Transverse colon (tissue), 4 donors: ENCODE measurements around the gene COL1A1. TPM values are rescaled to one million over a fixed set of nuclear protein-coding genes. Genes with fewer than 3 reads are reported as not detected.
A peak's percentile ranks its signal among the peaks of the same experiment; 100 is the strongest.

ENCODE experiments used
- DNase-seq: peaks from one replicate; pipeline ENCODE4 v3.0.0-alpha.2; 2019
- H3K27ac ChIP-seq, 4 donors: fragments of 200-600 bp; sonication (generic); 2 replicates each; pipeline ENCODE4 v1.5.1; 2016 to 2018; ENCODE audit warnings: inconsistent platforms in 4 of 4
- H3K27me3 ChIP-seq: fragments of 200-600 bp; sonication (generic); 2 replicates; pipeline ENCODE4 v1.5.1; 2017; ENCODE audit warnings: inconsistent platforms
- H3K36me3 ChIP-seq, 4 donors: fragments of 200-600 bp; sonication (generic); 2 replicates each; pipeline ENCODE4 v1.5.1; 2017 to 2019; ENCODE audit warnings: inconsistent platforms in 4 of 4
- H3K4me1 ChIP-seq, 4 donors: fragments of 200-600 bp; sonication (generic); 2 replicates each; pipeline ENCODE4 v1.5.1; 2017 to 2020; ENCODE audit warnings: inconsistent platforms in 4 of 4
- H3K4me3 ChIP-seq, 4 donors: fragments of 200-600 bp; sonication (generic); 1 replicate in 1 of 4; 2 replicates in 3 of 4; pipeline versions ENCODE4 v1.5.1 to v1.6.1; 2017 to 2019; ENCODE audit warnings: inconsistent platforms in 4 of 4
- H3K9me3 ChIP-seq, 2 donors: fragments of 200-600 bp; sonication (generic); 2 replicates each; pipeline ENCODE4 v1.5.1; 2017 to 2019; ENCODE audit warnings: inconsistent platforms in 2 of 2
- EP300 ChIP-seq: sonication (generic); formaldehyde crosslinking; IDR thresholded peaks from one replicate; pipeline ENCODE4 v1.6.1; 2017; ENCODE audit warnings: antibody characterized with exemption, low read depth
- POLR2A ChIP-seq: fragments of 450-650 bp; IDR thresholded peaks from one replicate; pipeline ENCODE4 v1.6.1; 2016; ENCODE audit warnings: antibody characterized with exemption, mild to moderate bottlenecking, moderate library complexity
- POLR2AphosphoS5 ChIP-seq, 3 donors: sonication (generic); formaldehyde crosslinking; IDR thresholded peaks; one replicate each; pipeline ENCODE4 v1.6.1; 2016; ENCODE audit warnings: antibody characterized with exemption in 3 of 3
- WGBS, 2 donors: methylation state at CpG; one replicate each; pipeline ENCODE4 v1.1.5; 2018; ENCODE audit warnings: low coverage in 1 of 2; 5-methylcytosine and 5-hydroxymethylcytosine counted together
- in situ Hi-C, 4 donors: fragments of 200-750 bp; cut with MboI; loops; one replicate each; pipeline versions ENCODE4 v1.15.0 to v1.15.1; 2017; ENCODE audit warnings: low sequenced_read_pairs in 3 of 4, low pct_ligation_motif_present in 1 of 4, low pct_unique_long_range_greater_than_20kb in 1 of 4
- intact Hi-C: fragments of 100-400 bp; cut with DNase I; formaldehyde crosslinking; loops from one replicate; pipeline ENCODE4 v1.15.1; 2023; ENCODE audit warnings: low total_unique reads
- total RNA-seq, 4 donors: library from RNA; depleted of rRNA; stranded (reverse); fragments of >200 nt; gene quantifications; one replicate each; pipeline ENCODE4 v1.1.0, GENCODE V29; 2016
- TF ChIP-seq, protein P1 (sequence below), 5 experiments: fragments of 200-600 bp in 3 of 5; fragments of 450-650 bp in 2 of 5; sonication (generic) in 3 of 5; IDR thresholded peaks; 1 replicate in 2 of 5; 2 replicates in 3 of 5; pipeline ENCODE4 v1.5.1; 2016 to 2017; ENCODE audit warnings: antibody characterized with exemption in 5 of 5, inconsistent platforms in 3 of 5, mild to moderate bottlenecking in 2 of 5, moderate library complexity in 1 of 5

Gene COL1A1
- total RNA-seq, 4 donors from 2014 or later: 13.0 to 210 (median 79.8) TPM

DNA sequence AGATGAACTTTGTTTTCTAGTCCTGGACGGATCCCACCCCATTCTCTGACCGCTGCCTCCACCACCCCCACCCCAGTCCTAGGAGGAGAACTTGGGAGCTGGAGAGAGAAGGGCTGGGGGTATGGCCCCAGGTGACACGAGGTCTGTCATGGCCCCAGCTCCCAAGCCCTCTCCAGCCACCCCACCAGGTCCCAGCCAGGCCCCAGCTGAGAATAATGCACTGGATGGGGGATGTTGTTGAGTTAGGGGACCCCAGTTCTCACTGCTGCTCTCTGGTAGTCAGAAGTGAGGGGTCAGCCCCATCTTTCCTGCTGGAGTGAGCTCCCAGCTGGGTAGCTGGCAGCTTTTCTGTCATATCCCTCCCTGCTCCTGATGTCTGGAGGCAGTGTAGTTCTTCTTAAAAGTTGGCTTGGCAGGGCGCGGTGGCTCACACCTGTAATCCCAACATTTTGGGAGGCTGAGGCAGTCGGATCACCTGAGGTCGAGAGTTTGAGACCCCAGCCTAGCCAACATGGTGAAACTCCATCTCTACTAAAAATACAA, 4.6 kb upstream of the COL1A1 start:
- in situ Hi-C loops: loop anchor here in 3 of 4 donors (5.0 to 10.0 kb wide), 3 partner anchors 59 to 69 kb away; partner anchors contain the start of gene TMEM92 (in 1 of the 3)
- no peak for DNase-seq
- Histone ChIP-seq H3K27ac (peak overlapping the region; percentile 70 to 95 (median 89)), H3K4me3 (no peak overlapping the region), H3K36me3 (no peaks in the 10 kb centered on the region), H3K4me1 (peaks cover 17 to 57% (median 34%) of the 10 kb centered on the region in 4 donors), H3K27me3 (peaks cover 56% of the 10 kb centered on the region), H3K9me3 (no peaks in the 10 kb centered on the region)
- TF ChIP-seq POLR2A: no peak
- TF ChIP-seq EP300: no peak
- TF ChIP-seq, protein P1, sequence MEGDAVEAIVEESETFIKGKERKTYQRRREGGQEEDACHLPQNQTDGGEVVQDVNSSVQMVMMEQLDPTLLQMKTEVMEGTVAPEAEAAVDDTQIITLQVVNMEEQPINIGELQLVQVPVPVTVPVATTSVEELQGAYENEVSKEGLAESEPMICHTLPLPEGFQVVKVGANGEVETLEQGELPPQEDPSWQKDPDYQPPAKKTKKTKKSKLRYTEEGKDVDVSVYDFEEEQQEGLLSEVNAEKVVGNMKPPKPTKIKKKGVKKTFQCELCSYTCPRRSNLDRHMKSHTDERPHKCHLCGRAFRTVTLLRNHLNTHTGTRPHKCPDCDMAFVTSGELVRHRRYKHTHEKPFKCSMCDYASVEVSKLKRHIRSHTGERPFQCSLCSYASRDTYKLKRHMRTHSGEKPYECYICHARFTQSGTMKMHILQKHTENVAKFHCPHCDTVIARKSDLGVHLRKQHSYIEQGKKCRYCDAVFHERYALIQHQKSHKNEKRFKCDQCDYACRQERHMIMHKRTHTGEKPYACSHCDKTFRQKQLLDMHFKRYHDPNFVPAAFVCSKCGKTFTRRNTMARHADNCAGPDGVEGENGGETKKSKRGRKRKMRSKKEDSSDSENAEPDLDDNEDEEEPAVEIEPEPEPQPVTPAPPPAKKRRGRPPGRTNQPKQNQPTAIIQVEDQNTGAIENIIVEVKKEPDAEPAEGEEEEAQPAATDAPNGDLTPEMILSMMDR (IDR thresholded peaks at IDR 0.05): no peak
- TF ChIP-seq POLR2AphosphoS5 (IDR thresholded peaks at IDR 0.05): no peak
- 67 to 84% methylated on average over 3 to 7 of the region's 7 CpGs for WGBS, 2 donors
- intact Hi-C loops: no loop called here

DNA sequence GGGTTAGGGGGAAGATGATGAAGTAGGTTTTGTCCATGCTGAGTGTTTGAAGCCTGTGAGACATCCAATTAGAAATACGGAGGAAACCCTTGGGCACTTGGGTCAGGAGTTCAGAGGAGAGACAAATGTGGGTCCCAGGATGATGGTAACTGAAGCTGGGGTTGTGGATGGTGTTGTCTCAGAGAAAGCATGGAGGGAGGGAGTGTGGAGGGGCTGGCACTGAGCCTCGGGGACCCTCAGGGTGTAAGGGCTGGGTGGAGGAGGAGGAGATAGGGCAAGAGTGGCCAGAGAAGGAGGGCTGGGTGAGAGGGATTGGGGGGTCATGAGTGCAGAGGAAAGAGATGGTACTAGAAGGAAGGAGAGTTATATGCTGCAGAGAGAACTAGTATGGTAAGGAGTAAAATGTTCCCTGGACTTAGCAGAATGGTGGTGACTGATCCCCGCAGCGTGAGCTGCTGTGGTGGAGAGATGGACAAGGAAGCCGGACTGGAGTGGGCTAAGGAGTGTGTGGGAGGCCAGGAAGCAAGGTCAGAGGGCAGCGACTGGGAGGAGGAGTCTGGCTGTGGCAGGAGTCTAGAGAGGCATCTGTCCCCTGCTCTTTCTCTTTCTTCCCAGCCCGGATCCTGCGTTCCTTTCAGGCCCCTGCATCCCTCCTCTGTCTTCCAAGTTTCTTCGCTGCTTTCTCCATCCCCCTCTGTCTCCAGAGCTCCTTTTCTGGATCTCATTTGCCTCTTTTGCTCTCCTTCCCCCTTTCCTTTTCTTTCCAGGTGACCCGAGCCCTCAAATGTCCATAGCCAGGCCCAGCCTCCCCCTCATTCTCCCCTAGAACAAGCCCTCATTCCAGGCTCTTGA, 3.9 kb upstream of the COL1A1 start:
- in situ Hi-C loops: loop anchor here in 3 of 4 donors (5.0 to 10.0 kb wide), 3 partner anchors 59 to 69 kb away; partner anchors contain the start of gene TMEM92 (in 1 of the 3)
- Histone ChIP-seq H3K27ac (peak overlapping the region; percentile 70 to 95 (median 89)), H3K4me3 (no peak overlapping the region), H3K27me3 (peaks cover 61% of the 10 kb centered on the region), H3K4me1 (peaks cover 10 to 57% (median 32%) of the 10 kb centered on the region in 4 donors), H3K9me3 (no peaks in the 10 kb centered on the region), H3K36me3 (no peaks in the 10 kb centered on the region)
- intact Hi-C loops: no loop called here
- no peak for TF ChIP-seq EP300
- TF ChIP-seq, protein P1 (IDR thresholded peaks at IDR 0.05): no peak
- TF ChIP-seq POLR2AphosphoS5 (IDR thresholded peaks at IDR 0.05): no peak
- TF ChIP-seq POLR2A: no peak
- peak; percentile 7 for DNase-seq
- WGBS, 2 donors: 51 to 54% methylated on average over 10 of the region's 10 CpGs

GRCh38 chr17:50204431-50204830, 3.0 kb upstream of the COL1A1 start:
- Histone ChIP-seq H3K36me3 (no peaks in the 10 kb centered on the region), H3K4me3 (no peak overlapping the region), H3K9me3 (no peaks in the 10 kb centered on the region), H3K27ac (peak overlapping the region; percentile 70 to 95 (median 89)), H3K4me1 (peaks cover 3 to 60% (median 34%) of the 10 kb centered on the region in 4 donors), H3K27me3 (peaks cover 65% of the 10 kb centered on the region)
- intact Hi-C loops (loop anchor here (5.0 kb wide), 1 partner anchor 93 kb away; no protein-coding TSS in a partner anchor), in situ Hi-C loops (loop anchor here in 2 of 4 donors (10.0 kb wide), 2 partner anchors 60 to 70 kb away; partner anchors contain the start of gene TMEM92 (in 1 of the 2))
- DNase-seq: peak; percentile 0
- TF ChIP-seq EP300 (no peak), POLR2AphosphoS5 (IDR thresholded peaks at IDR 0.05) (no peak), POLR2A (no peak)
- TF ChIP-seq, protein P1 (IDR thresholded peaks at IDR 0.05): no peak
- 72% methylated on average over 3 of the region's 3 CpGs; no CpG with 5 or more reads in 1 of the 2 donors for WGBS, 2 donors
